NCI-H1694 (cell line): Measurements from ENCODE around the gene TTLL3.
"Not testable (repeated sequence)": the region's sequence is repeated elsewhere in the genome, so short reads cannot be mapped to it uniquely, and the experiment has no call there.

ENCODE experiments used
- DNase-seq: peaks from one replicate; lab custom pipeline; 2025; lab: John Stamatoyannopoulos, UW

TTLL3 gene, protein sequence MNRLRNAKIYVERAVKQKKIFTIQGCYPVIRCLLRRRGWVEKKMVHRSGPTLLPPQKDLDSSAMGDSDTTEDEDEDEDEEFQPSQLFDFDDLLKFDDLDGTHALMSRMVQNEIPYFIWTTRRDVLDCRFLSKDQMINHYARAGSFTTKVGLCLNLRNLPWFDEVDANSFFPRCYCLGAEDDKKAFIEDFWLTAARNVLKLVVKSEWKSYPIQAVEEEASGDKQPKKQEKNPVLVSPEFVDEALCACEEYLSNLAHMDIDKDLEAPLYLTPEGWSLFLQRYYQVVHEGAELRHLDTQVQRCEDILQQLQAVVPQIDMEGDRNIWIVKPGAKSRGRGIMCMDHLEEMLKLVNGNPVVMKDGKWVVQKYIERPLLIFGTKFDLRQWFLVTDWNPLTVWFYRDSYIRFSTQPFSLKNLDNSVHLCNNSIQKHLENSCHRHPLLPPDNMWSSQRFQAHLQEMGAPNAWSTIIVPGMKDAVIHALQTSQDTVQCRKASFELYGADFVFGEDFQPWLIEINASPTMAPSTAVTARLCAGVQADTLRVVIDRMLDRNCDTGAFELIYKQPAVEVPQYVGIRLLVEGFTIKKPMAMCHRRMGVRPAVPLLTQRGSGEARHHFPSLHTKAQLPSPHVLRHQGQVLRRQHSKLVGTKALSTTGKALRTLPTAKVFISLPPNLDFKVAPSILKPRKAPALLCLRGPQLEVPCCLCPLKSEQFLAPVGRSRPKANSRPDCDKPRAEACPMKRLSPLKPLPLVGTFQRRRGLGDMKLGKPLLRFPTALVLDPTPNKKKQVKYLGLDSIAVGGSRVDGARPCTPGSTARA

GRCh38 chr3:9809615-9810432, at the start of gene TTLL3:
TSS of gene TTLL3 (plus strand) at chr3:9810262. CDS start at chr3:9810662, 400 bp downstream.
- peak; percentile 18 for DNase-seq

DNA sequence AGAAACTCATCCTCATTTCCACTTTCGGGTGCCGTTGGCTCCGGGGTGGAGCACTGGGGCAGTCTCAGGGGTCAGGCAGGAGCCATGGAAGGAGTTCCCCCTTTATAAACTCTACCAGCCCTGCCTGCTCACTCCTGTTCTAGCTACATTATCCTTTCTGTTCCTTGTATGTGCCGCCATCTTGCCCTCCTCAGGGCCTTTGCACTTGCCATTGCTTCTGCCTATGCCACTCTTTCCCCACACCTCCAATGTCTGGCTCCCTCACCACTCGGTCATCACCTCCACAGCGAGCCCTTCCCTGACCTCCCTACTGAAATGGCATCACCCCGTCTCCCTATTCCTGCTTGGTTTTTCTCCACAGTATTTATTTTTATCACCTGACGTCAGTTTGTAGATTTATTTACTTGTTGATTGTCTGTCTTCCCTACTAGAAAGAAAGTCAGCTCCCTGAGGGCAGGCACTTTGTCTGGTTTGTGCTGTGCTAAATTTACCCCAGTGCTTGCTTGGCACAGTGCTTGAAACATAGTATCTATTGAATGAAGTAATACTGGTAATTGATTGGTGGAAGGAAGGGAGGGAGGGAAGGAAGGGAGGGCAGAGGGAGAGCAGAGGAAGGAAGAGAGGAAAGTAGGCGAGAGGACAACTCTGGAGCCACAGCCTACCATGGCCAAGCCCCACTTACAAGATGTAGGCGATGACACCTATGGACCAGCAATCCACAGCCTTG, 49.1 kb upstream of the TTLL3 start:
- no peak for DNase-seq

- no peak for DNase-seq
Measured at GRCh38 chr3:9761919-9762318, 48.1 kb upstream of the TTLL3 start.

GRCh38 chr3:9762871-9763270, 47.2 kb upstream of the TTLL3 start:
- DNase-seq, result no peak

DNA sequence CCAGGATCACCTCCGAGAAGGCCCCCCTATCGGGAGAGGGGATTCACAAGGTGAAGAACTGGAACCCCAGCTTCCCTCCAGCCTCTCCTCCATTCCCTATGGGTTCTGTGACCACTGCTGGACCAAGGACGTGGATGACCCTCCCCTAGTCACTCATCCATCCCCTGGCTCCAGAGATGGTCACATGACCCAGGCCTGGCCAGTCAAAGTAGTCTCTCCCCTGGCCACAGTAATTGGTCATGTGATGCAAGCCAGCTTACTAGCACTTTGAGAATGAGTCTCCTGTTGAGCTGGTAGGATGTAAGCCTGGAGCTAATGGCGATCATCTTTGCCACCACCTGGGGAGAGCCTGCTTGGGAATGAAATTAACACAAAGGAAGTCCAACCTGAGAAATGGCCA, 44.2 kb upstream of the TTLL3 start:
- no peak for DNase-seq

DNA sequence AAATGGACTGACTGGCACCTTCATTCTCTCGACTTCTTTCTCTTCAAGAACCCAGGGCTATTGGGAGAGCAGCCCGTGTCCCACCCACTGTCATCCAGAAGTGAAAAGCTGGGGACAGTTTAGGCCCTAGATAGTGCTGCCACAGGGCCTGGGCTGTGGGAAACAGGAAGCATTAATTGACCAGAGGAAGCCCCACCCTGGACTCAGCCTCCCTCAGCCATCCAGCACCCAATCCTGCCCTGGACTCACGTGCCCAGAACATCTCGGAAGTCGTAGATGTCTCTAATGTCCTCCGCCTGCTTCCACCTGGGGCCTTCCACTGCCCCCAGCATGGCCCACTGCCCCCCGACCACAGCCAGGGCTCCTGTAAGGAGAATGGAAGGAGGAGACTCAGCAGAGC, 42.6 kb upstream of the TTLL3 start:
- DNase-seq, result no peak

DNA sequence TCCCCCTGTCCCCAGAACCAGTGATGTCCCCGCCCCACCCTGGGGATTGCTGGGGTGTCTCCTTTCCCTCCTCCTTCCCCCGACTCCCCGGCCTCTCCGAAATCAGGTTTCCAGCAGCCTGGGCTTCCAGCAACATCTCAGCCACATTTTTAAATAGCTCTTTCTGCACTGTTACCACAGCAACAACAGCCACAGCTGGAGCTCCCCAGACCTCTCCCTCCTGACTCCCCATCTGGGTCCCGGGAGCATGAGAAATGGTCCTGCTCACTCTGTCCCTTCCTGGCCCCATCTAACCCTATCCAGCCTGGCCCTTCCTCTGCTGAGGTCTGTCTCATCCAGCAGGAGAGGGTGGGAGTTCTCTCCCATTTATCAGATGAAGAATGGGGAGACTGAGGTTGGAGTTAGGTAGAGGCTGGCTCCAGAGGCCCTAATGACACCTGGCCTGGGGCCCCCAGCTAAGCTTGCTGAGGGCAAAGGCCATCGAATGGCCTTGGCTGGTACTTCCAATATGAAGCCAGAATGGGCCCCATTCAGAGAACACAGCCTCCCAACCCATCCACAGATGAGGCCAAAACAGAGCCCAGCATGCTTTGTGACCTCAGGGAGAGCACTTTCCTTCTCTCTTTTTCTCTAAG, 41.8 kb upstream of the TTLL3 start:
- no peak for DNase-seq

GRCh38 chr3:9769012-9769411, 41.0 kb upstream of the TTLL3 start:
- DNase-seq, result no peak

DNA sequence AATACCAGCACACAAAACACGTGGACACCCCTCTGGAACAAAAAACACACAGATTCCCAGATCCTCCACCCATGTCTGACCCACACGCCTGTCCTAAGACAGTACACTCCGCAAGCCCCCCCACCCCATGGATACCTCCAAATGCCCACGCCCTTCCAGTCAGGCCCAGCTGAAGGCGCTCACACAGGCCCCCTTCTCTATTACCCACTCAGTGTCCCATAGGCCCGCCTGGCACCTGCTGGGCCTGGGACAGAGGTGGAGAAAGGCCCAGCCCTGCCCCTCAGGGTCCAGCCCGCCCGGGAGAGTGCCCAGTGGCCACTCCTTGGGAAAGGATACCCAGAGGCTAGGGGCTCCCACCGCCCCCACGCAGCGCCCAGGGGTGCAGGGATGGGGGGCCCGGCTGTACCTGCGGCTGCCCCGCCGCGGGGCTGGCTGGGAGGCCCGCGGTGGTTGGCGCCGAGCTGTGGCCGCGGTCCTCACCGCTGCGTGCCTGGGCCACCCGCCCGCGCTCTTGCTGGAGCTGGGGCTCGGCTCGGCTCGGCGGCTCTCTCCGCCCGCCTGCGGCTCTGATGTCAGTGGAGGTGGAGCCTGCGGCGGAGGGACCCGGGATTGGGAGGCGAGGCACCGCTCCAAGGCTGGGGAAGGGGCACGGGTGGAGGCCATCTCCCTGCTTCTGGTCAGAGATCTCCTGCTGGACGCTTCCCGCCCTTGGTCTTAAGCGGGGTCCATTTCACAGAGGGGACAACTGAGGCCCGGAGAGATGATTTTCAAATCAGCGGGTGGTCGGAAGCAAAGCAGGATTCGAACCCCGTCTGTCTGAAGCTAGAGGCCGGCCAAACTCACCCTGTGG, 40.4 kb upstream of the TTLL3 start, which contains the start of gene CAMK1:
Gene CAMK1, minus strand, starts transcription at position 522 of the 850 bp plus-strand sequence. CDS start 2,198 bp downstream, outside the sequence.
- DNase-seq, result peak; percentile 10

DNA sequence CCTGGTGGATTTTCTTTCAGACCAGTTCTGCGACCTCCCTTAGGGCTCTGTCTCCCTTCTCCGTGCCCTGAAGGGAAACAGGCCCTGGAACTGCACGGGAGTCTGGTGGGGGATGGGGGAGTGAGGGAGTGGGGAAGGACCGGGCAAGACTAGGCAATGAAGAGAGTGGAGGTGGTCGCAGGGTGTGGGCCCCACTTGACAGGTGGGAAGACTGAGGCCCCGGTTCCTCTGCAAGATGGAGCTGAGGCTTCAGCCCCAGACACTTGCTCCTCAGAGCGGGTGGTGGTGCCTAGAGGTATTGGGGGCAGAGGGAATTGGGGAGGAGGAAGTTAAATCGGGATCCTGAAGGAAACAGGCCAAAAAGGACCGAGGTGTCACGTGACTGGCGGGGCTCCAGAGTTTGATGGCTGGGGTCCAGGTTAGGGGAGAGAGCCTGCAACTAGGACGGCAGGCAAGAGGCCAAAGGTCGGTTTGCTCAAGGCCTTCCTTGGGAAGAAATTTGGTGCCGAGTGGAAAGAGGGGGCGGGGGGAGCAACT, 39.7 kb upstream of the TTLL3 start:
- DNase-seq, result no peak

- DNase-seq, result not testable (repeated sequence)
Measured at GRCh38 chr3:9771007-9771406, 39.1 kb upstream of the TTLL3 start.

DNA sequence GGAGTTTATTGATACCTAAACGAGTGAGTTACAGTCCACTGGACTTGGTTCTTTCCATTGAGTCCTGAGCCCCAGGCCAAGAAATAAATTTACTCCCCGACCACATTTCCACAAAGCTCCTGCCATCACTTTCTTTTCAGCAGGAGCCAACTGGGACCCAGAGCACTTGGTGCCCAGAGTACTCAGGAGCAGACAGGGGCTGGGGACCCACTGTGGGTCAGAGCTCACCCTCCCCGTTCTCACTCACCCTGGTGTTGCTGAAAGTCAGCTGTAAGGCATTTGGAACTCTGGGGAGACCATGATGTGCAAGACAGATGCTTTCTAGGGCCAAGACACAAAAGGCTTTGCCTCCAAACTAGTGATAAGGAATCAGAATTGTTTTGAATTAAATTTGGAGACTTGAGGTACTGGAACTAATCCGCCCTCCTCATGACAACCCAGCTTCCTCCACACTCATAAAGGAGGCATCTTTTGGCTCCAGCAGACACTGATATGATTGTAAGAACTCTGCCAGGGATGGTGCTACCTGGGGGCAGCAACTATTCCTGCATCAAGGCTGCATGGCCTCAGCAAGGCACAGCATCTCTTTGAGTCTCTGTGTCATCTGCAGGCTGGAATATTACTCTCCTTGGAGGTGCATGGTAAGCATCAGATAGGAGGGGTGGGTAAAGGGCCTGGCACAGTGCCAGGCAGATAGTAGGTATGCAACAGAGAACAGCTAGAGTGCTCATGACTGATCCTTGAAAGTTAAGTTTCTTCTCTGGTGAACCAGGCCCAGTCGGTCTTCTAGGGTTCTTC, 33.0 kb upstream of the TTLL3 start:
- no peak for DNase-seq

- no peak for DNase-seq
Measured at GRCh38 chr3:9777694-9778021, 32.4 kb upstream of the TTLL3 start.

- no peak for DNase-seq
Measured at GRCh38 chr3:9778143-9779074, 31.7 kb upstream of the TTLL3 start.

DNA sequence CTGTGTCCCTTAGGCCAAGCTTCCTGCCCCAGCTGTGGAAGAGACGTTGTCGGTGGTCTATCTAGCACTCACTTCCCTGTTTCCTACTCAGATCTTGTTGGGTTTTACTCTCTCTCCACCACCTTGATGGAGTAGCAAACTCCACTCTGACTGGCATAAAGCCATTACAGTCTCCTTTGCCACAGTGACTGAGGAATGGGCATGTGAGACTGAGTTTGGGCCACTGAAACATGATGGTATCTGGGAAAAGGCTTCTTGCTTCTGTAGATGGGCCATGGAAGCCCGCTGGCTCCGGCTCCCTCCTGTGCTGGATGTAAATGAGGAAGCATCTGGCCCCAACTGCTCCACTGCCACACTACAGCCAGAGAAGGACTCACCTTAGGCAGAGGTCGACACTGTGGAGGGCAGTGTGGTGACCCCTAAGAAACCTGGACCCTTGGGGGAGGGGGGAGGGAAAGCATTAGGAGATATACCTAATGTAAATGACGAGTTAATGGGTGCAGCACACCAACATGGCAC, 30.9 kb upstream of the TTLL3 start:
- DNase-seq, result no peak

- DNase-seq, result no peak
Measured at GRCh38 chr3:9779721-9780457, 30.2 kb upstream of the TTLL3 start.

DNA sequence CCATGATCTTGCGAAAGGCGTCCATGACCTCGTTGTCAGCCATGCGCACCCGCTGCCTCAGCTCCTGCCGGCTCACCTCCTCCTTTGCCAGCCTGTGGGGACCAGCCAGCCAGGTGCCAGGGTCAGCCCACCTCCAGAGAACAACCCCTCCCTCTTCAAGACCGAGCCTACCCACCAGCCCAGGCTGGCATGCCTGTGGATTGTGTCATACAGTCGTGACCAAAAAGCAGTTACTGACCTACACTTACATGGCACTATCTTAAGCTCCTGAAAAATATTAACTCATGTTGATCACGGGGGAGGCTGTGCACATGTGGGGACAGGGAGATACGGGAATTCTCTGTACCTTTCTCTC, 29.6 kb upstream of the TTLL3 start:
- DNase-seq, result no peak
